GM13977 (cell line): ENCODE data around the gene PTPRN.

Experiments used
- DNase-seq: peaks from one replicate; pipeline ENCODE4 v3.0.0; 2012; ENCODE audit warnings: low spot score
- CTCF ChIP-seq: IDR thresholded peaks from 2 replicates; pipeline ENCODE4 v1.5.1; 2012; ENCODE audit warnings: mild to moderate bottlenecking, control low read depth; ENCODE audit not compliant: insufficient read depth; ENCODE audit errors: extremely low read depth, missing control alignments
- in situ Hi-C: fragments of 300-500 bp; cut with MboI; formaldehyde crosslinking; loops from one replicate; pipeline ENCODE4 v1.12.0; 2022; ENCODE audit warnings: low sequenced_read_pairs, low pct_unique_long_range_greater_than_20kb, mixed read lengths, inconsistent platforms; ENCODE audit not compliant: unreplicated experiment

PTPRN gene

DNA sequence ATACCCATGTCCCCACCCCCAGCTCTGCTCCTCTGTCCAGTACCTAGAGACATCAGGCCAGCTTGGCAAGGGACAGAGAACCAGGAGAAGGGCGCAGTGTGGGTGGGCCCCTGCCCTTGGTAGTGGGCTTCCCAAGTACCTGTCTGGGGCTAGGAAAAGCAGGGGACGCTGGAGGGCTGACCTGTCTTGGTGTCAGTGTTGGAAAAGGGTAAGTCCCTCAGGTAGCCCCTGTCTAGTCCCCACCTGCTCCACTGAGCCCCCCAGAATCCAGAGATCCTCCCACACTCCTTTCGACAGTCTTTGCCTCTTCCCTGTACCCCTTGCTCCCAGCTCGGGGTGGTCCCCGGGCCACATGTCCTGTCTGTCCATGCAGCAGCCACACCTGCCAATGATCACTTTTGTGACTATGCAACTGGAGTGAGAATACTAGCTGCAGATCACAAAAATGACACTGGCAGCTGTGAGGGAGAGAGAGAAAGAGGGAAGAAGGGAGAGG lies 15.4 kb downstream of the PTPRN start:
- no peak for TF ChIP-seq CTCF
- DNase-seq = no peak
- in situ Hi-C loops = loop anchor here (10.0 kb wide), 1 partner anchor 119 kb away; the partner anchor contains the start of genes CNPPD1, RETREG2 and SLC23A3

DNA sequence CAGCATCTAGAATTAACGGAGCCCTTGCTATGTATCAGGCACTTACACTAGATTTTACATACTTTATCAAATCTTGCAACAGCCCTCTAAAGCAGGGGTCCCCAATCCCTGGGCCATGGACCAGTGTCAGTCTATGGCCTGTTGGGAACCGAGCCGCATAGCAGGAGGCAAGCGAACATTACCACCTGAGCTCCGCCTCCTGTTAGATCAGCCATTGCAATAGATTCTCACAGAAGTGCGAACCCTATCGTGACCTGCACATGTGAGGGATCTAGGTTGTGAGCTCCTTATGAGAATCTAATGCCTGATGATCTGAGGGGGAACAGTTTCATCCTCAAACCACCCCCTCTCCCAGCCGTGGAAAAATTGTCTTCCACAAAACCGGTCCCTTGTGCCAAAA lies 16.6 kb downstream of the PTPRN start:
- no peak for DNase-seq
- no peak for TF ChIP-seq CTCF
- in situ Hi-C loops = loop anchor here (10.0 kb wide), 1 partner anchor 118 kb away; the partner anchor contains the start of genes CNPPD1, RETREG2 and SLC23A3

GRCh38 chr2:219291910-219292490 lies 17.2 kb downstream of the PTPRN start:
- no peak for DNase-seq
- in situ Hi-C loops = loop anchor here (10.0 kb wide), 1 partner anchor 117 kb away; the partner anchor contains the start of genes CNPPD1, RETREG2 and SLC23A3
- TF ChIP-seq CTCF = no peak

- no peak for DNase-seq
- TF ChIP-seq CTCF = no peak
- in situ Hi-C loops = loop anchor here (10.0 kb wide), 1 partner anchor 117 kb away; the partner anchor contains the start of genes CNPPD1, RETREG2 and SLC23A3
These were observed 17.8 kb downstream of the PTPRN start for GRCh38 chr2:219291394-219291793.

DNA sequence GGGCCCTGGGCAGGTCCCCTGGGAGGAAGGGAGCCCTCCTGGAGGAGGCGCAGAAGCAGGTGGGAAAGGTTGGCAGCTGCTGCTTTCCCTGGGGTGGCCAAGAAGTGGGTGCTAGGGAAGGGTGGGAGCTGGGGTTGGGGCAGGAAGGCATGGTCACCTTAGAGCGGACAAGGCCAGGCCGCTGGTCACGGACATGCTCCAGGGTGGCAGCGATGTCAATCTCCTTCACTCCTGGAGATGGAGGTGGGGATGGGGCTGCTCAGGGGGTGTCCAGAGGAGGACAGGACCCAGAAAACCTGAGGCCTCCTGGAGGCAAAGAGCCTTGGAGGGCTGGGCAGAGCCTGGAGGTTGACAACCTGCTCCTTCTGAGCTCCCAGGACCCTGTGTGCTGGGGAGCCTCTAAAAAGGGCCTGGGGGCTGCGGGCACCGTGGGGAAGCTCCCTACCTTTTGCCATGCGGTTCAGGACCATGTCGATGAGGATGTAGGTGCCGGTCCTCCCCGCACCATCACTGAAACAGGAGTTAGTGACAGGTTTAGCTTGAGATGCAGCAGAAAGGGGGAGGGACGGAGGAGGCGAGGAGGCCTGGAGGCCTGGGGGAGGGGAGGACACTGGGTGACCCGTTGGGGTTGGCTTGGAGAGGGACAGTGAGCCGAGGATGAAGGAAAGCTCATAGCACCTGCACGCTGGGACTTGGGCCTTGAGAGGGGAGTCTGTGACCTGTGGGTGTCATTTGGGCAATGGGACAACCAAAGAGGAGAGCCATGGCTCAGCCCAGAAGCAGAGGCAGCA lies 18.6 kb downstream of the PTPRN start:
- no peak for DNase-seq
- in situ Hi-C loops = loop anchor here (10.0 kb wide), 1 partner anchor 116 kb away; the partner anchor contains the start of genes CNPPD1, RETREG2 and SLC23A3
- TF ChIP-seq CTCF = no peak

GRCh38 chr2:219289537-219290361 lies 19.5 kb downstream of the PTPRN start:
- DNase-seq = peak; percentile 15
- in situ Hi-C loops = loop anchor here (10.0 kb wide), 1 partner anchor 115 kb away; the partner anchor contains the start of genes CNPPD1, RETREG2 and SLC23A3

More at GRCh38 chr2:219289537-219290361, 19.5 kb downstream of the PTPRN start:
- TF ChIP-seq CTCF = no peak
